ENCODE data around the gene ERBB4. TPM values are rescaled to one million over a fixed set of nuclear protein-coding genes. Genes with fewer than 3 reads are reported as not detected.

Gene ERBB4
- total and polyA plus RNA-seq, 10 of the 15 experiments (the other 5 are each of a cell fraction or from before 2014, with no cell fraction given) = under 0.01 to 0.23 (median 0.01) TPM; not detected in 4

- H2AFZ ChIP-seq (ENCODE audit: control insufficient read depth, low read depth, low read length) = no peak overlapping the region
- RAD21 ChIA-PET (ENCODE audit: unreplicated experiment) = no interaction called here
These were observed 865.3 kb downstream of the ERBB4 start for GRCh38 chr2:211673133-211673905.

More at GRCh38 chr2:211673133-211673905, 865.3 kb downstream of the ERBB4 start:
- H3K36me3 ChIP-seq (ENCODE audit: control insufficient read depth in 2 of 2, insufficient read depth in 2 of 2, low read length in 1 of 2) = no peaks in the 10 kb centered on the region
- H3K27ac ChIP-seq (ENCODE audit: control insufficient read depth, insufficient read depth) = no peak overlapping the region
- no peaks in the 10 kb centered on the region for H3K4me1 ChIP-seq (ENCODE audit: control insufficient read depth, insufficient read depth, low read length)
- POLR2A ChIA-PET = no interaction called here
- no peaks in the 10 kb centered on the region for H3K9me3 ChIP-seq (replicated peaks; ENCODE audit: control insufficient read depth, insufficient read depth, low read length)
- DNase-seq (ENCODE audit: low read depth, low spot score) (no peak), ATAC-seq (no peak), FAIRE-seq (no peak)
- H3K27me3 ChIP-seq (replicated peaks in 1 of 2; ENCODE audit: control insufficient read depth in 2 of 2, insufficient read depth in 2 of 2, low read length in 1 of 2) = no peaks in the 10 kb centered on the region
- no peak overlapping the region for H3K9ac ChIP-seq (ENCODE audit: control insufficient read depth, insufficient read depth, low read length)
- intact Hi-C loops (cut with micrococcal nuclease; ENCODE audit: unreplicated experiment) = no loop called here
- H3K4me2 ChIP-seq (ENCODE audit: control insufficient read depth, insufficient read depth) = no peak overlapping the region
- BruUV-seq (replicated peaks) = no TSS peak
- CTCF ChIA-PET = no interaction called here
- in situ Hi-C loops (cut with MboI) = no loop called here
- WGBS (ENCODE audit: insufficient coverage, insufficient replicate concordance, low lambda C conversion rate, missing lambda C conversion rate) = 13% methylated on average over 3 of the region's 3 CpGs
- no peaks in the 10 kb centered on the region for H3K79me2 ChIP-seq (ENCODE audit: control insufficient read depth, insufficient read depth, low read length)
- SMC1A ChIA-PET (ENCODE audit: uncharacterized antibody, unreplicated experiment) = no interaction called here
- TF ChIP-seq POLR2AphosphoS5 (IDR thresholded peaks at IDR 0.05; ENCODE audit: low read length) = no peak
- TF ChIP-seq KDM1A (IDR thresholded peaks at IDR 0.05; ENCODE audit: borderline replicate concordance) = no peak
- TF ChIP-seq CBX3 (IDR thresholded peaks at IDR 0.05; ENCODE audit: borderline replicate concordance, low read depth) = no peak
- no peak for TF ChIP-seq IRF4 (IDR thresholded peaks at IDR 0.05; ENCODE audit: low read depth, low read length)
- TF ChIP-seq DPF2 (IDR thresholded peaks at IDR 0.05) = no peak
- no peak for TF ChIP-seq EED (IDR thresholded peaks at IDR 0.05; ENCODE audit: low read depth)
- no peak for TF ChIP-seq MXI1 (IDR thresholded peaks at IDR 0.05; ENCODE audit: low read depth, low read length)
- no peak for TF ChIP-seq GABPA (IDR thresholded peaks at IDR 0.05; ENCODE audit: low read depth)
- TF ChIP-seq CUX1 (IDR thresholded peaks at IDR 0.05; ENCODE audit: insufficient replicate concordance, low read depth, low read length) = no peak
- no peak for TF ChIP-seq RELB (IDR thresholded peaks at IDR 0.05; ENCODE audit: low read depth)
- TF ChIP-seq SMC3 (IDR thresholded peaks at IDR 0.05; ENCODE audit: borderline replicate concordance, low read length) = no peak
- TF ChIP-seq ZBED1 (IDR thresholded peaks at IDR 0.05; ENCODE audit: borderline replicate concordance) = no peak
- TF ChIP-seq NR2F1 (conservative IDR thresholded peaks at IDR 0.05) = no peak
- TF ChIP-seq USF1 (IDR thresholded peaks at IDR 0.05; ENCODE audit: borderline replicate concordance, extremely low read length, insufficient read depth, low read depth, low read length) = no peak
- no peaks in the 10 kb centered on the region for H4K20me1 ChIP-seq (ENCODE audit: control insufficient read depth, insufficient read depth)
- H3K4me3 ChIP-seq = no peak overlapping the region
